OCI-LY1 (cell line): ENCODE results near the gene SLC9A9.

ENCODE experiments used
- H2AFZ ChIP-seq: fragments of 200-600 bp; sonication (generic), shearing (Covaris generic); 2 replicates; pipeline ENCODE4 v1.6.0; 2014; ENCODE audit warnings: antibody characterized with exemption, mild to moderate bottlenecking, low read length
- H3F3A ChIP-seq: fragments of 200-600 bp; sonication (generic), shearing (Covaris generic); 2 replicates; pipeline ENCODE4 v1.6.0; 2014; ENCODE audit warnings: mild to moderate bottlenecking, antibody characterized with exemption, low read length, moderate library complexity; ENCODE audit not compliant: insufficient read depth
- H3K27ac ChIP-seq: fragments of 200-600 bp; sonication (generic); 2 replicates; pipeline ENCODE4 v1.5.1; 2014; ENCODE audit warnings: low read length, mixed run types, mild to moderate bottlenecking, low read depth; ENCODE audit not compliant: poor library complexity, severe bottlenecking
- H3K27me3 ChIP-seq: fragments of 200-600 bp; sonication (generic); 2 replicates; pipeline ENCODE4 v1.6.0; 2014; ENCODE audit warnings: antibody characterized with exemption, mild to moderate bottlenecking, low read length, moderate library complexity; ENCODE audit not compliant: insufficient read depth
- H3K36me3 ChIP-seq: fragments of 200-600 bp; sonication (generic); 2 replicates; pipeline ENCODE4 v1.6.1; 2014; ENCODE audit warnings: mild to moderate bottlenecking, antibody characterized with exemption, low read length, moderate library complexity, mixed read lengths; ENCODE audit not compliant: insufficient read depth
- H3K4me1 ChIP-seq: fragments of 200-600 bp; sonication (generic); 2 replicates; pipeline ENCODE4 v1.5.1; 2014; ENCODE audit warnings: mild to moderate bottlenecking, low read length, moderate library complexity; ENCODE audit not compliant: insufficient read depth, severe bottlenecking
- H3K4me2 ChIP-seq: fragments of 200-600 bp; sonication (generic), shearing (Covaris generic); 2 replicates; pipeline ENCODE4 v1.6.1; 2014; ENCODE audit warnings: low read length
- H3K4me3 ChIP-seq: fragments of 200-600 bp; sonication (generic); 2 replicates; pipeline ENCODE4 v1.5.1; 2014; ENCODE audit warnings: low read length, low read depth, mild to moderate bottlenecking, mixed read lengths; ENCODE audit not compliant: poor library complexity, severe bottlenecking
- H3K79me2 ChIP-seq: fragments of 200-600 bp; shearing (Covaris generic); 2 replicates; pipeline ENCODE4 v1.6.1; 2016; ENCODE audit warnings: mixed run types, low read length, mixed read lengths; ENCODE audit not compliant: insufficient read depth
- H3K9ac ChIP-seq: fragments of 200-600 bp; sonication (generic), shearing (Covaris generic); 2 replicates; pipeline ENCODE4 v1.6.1; 2014; ENCODE audit warnings: mild to moderate bottlenecking, low read length, mixed read lengths
- H3K9me2 ChIP-seq: fragments of 200-600 bp; sonication (generic), shearing (Covaris generic); 2 replicates; pipeline ENCODE4 v1.6.1; 2014; ENCODE audit warnings: low read depth, mild to moderate bottlenecking, low read length, mixed read lengths
- H3K9me3 ChIP-seq: fragments of 200-600 bp; shearing (Covaris generic); 2 replicates; pipeline ENCODE4 v1.6.1; 2014; ENCODE audit warnings: low read length, mixed read lengths
- H4K20me1 ChIP-seq: fragments of 200-600 bp; sonication (generic), shearing (Covaris generic); 2 replicates; pipeline ENCODE4 v1.6.0; 2016; ENCODE audit warnings: mild to moderate bottlenecking, low read length; ENCODE audit not compliant: insufficient read depth
- EZH2 ChIP-seq: fragments of 200-600 bp; sonication (generic), shearing (Covaris generic); IDR thresholded peaks from 2 replicates; pipeline ENCODE4 v1.8.0; 2017; ENCODE audit warnings: borderline replicate concordance, mixed run types, mild to moderate bottlenecking, antibody characterized with exemption, low read length, moderate library complexity, mixed read lengths
- TF ChIP-seq, protein P1 (sequence below): fragments of 200-600 bp; sonication (generic), shearing (Covaris generic); IDR thresholded peaks from 2 replicates; pipeline ENCODE4 v1.5.1; 2017; ENCODE audit warnings: mild to moderate bottlenecking, antibody characterized with exemption, low read length, moderate library complexity, mixed read lengths

SLC9A9 gene

GRCh38 chr3:143232981-143233380 is 615.3 kb downstream of the SLC9A9 start:
- H3K4me1 ChIP-seq = peaks cover 10% of the 10 kb centered on the region
- H3K79me2 ChIP-seq = no peaks in the 10 kb centered on the region
- H3K9me3 ChIP-seq = no peaks in the 10 kb centered on the region
- no peak overlapping the region for H3K27ac ChIP-seq
- no peak overlapping the region for H3K9ac ChIP-seq
- TF ChIP-seq EZH2 = no peak
- TF ChIP-seq, protein P1, sequence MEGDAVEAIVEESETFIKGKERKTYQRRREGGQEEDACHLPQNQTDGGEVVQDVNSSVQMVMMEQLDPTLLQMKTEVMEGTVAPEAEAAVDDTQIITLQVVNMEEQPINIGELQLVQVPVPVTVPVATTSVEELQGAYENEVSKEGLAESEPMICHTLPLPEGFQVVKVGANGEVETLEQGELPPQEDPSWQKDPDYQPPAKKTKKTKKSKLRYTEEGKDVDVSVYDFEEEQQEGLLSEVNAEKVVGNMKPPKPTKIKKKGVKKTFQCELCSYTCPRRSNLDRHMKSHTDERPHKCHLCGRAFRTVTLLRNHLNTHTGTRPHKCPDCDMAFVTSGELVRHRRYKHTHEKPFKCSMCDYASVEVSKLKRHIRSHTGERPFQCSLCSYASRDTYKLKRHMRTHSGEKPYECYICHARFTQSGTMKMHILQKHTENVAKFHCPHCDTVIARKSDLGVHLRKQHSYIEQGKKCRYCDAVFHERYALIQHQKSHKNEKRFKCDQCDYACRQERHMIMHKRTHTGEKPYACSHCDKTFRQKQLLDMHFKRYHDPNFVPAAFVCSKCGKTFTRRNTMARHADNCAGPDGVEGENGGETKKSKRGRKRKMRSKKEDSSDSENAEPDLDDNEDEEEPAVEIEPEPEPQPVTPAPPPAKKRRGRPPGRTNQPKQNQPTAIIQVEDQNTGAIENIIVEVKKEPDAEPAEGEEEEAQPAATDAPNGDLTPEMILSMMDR = no peak
- no peak overlapping the region for H3K4me2 ChIP-seq
- H3K9me2 ChIP-seq = no peaks in the 10 kb centered on the region
- no peak overlapping the region for H3K4me3 ChIP-seq
- H2AFZ ChIP-seq = no peak overlapping the region
- H4K20me1 ChIP-seq = no peaks in the 10 kb centered on the region
- H3K36me3 ChIP-seq = no peaks in the 10 kb centered on the region
- no peaks in the 10 kb centered on the region for H3F3A ChIP-seq
- H3K27me3 ChIP-seq = 0 out of 2 replicates have a peak, but pooled peaks cover 4% of the 10 kb centered on the region

DNA sequence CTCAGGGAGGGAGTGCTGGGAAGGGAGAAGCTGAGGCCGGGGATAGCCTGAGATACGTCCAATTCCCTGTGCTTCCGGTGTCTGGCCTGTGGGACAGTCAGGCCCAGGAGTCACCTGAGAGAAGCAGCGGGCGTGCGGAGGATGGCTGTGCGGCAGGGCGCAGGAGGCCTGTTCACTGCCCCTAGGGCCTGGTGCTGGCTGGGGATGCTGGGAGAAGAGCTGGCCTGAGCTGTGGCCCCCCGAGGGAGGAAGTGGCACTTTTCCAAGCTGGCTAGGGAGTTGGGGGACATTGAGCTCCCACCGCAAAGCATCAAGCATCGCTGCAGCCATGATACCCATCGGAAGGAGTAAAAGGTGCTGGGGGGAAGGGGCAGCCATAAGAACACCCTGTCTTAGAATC is 619.9 kb downstream of the SLC9A9 start:
- H4K20me1 ChIP-seq = no peaks in the 10 kb centered on the region
- H3K4me3 ChIP-seq = no peak overlapping the region
- H3K4me1 ChIP-seq = no peaks in the 10 kb centered on the region
- TF ChIP-seq EZH2 = no peak
- TF ChIP-seq, protein P1 = no peak
- 0 out of 2 replicates have a peak, but pooled peaks cover 4% of the 10 kb centered on the region for H3K27me3 ChIP-seq
- H3K27ac ChIP-seq = no peak overlapping the region
- no peak overlapping the region for H3K9ac ChIP-seq
- no peak overlapping the region for H3K4me2 ChIP-seq
- H3K9me3 ChIP-seq = no peaks in the 10 kb centered on the region
- H3K9me2 ChIP-seq = no peaks in the 10 kb centered on the region
- H3K79me2 ChIP-seq = no peaks in the 10 kb centered on the region
- H2AFZ ChIP-seq = no peak overlapping the region
- H3K36me3 ChIP-seq = no peaks in the 10 kb centered on the region
- no peaks in the 10 kb centered on the region for H3F3A ChIP-seq

- Histone ChIP-seq H3F3A (no peaks in the 10 kb centered on the region), H3K79me2 (no peaks in the 10 kb centered on the region), H3K4me2 (no peak overlapping the region), H3K27ac (no peak overlapping the region), H3K9ac (no peak overlapping the region), H2AFZ (no peak overlapping the region), H3K9me3 (no peaks in the 10 kb centered on the region), H3K4me1 (no peaks in the 10 kb centered on the region), H3K36me3 (no peaks in the 10 kb centered on the region), H3K27me3 (0 out of 2 replicates have a peak, but pooled peaks cover 4% of the 10 kb centered on the region), H4K20me1 (no peaks in the 10 kb centered on the region), H3K4me3 (no peak overlapping the region), H3K9me2 (no peaks in the 10 kb centered on the region)
- no peak for TF ChIP-seq EZH2
These were observed 621.5 kb downstream of the SLC9A9 start for GRCh38 chr3:143226678-143227291.

DNA sequence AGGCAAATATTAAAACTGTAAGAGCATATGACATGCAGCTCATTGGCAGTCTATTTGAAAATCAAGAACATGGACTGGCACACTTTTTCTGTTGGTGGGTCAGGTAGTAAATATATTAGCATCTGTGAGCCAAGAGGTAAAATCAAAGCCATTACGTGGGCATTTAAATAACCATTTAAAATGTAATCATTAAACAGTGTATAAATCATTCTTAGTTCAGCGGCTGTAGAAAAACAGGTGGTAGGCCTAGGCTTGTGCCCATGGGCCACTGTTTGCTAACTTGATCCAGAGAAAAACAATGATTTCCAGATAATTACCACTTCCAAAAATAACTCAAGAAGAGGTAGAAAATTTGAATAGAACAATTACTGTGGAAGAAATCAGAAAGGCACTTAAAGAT is 623.6 kb downstream of the SLC9A9 start:
- Histone ChIP-seq H4K20me1 (no peaks in the 10 kb centered on the region), H3K9me3 (no peaks in the 10 kb centered on the region), H3K9me2 (no peaks in the 10 kb centered on the region), H3K36me3 (no peaks in the 10 kb centered on the region), H3K4me3 (no peak overlapping the region), H3K9ac (no peak overlapping the region), H3K27me3 (no peaks in the 10 kb centered on the region), H3K4me1 (no peaks in the 10 kb centered on the region), H3K4me2 (no peak overlapping the region), H3K27ac (no peak overlapping the region), H3K79me2 (no peaks in the 10 kb centered on the region), H3F3A (no peaks in the 10 kb centered on the region), H2AFZ (no peak overlapping the region)
- no peak for TF ChIP-seq EZH2
- TF ChIP-seq, protein P1 = no peak
